Subcutaneous adipose tissue (tissue), 4 donors: Measurements from ENCODE around the gene GMPR2. TPM values are rescaled to one million over a fixed set of nuclear protein-coding genes. Genes with fewer than 3 reads are reported as not detected.

Experiments
- CTCF ChIP-seq: fragments of 450-650 bp; IDR thresholded peaks from one replicate; pipeline ENCODE4 v1.5.1; 2016; ENCODE audit warnings: low read depth, mild to moderate bottlenecking, control low read depth, antibody characterized with exemption, moderate library complexity
- total RNA-seq, 4 donors: library from RNA; depleted of rRNA; stranded (reverse); fragments of >200 nt; gene quantifications; one replicate each; pipeline ENCODE4 v1.1.0, GENCODE V29; 2016

Gene GMPR2
- total RNA-seq, 4 donors from 2014 or later, result 31.3 to 75.5 (median 54.3) TPM

- no peak for TF ChIP-seq CTCF
These were observed 39.1 kb downstream of the GMPR2 start for GRCh38 chr14:24271834-24272263.

- no peak for TF ChIP-seq CTCF
These were observed 39.7 kb downstream of the GMPR2 start for GRCh38 chr14:24272467-24272866.

GRCh38 chr14:24273422-24273998 is 40.8 kb downstream of the GMPR2 start:
- TF ChIP-seq CTCF, result no peak

- TF ChIP-seq CTCF, result no peak
These were observed 41.4 kb downstream of the GMPR2 start for GRCh38 chr14:24274101-24274543.

GRCh38 chr14:24277071-24277470 is 44.3 kb downstream of the GMPR2 start:
- TF ChIP-seq CTCF, result no peak

GRCh38 chr14:24277606-24278321 is 45.0 kb downstream of the GMPR2 start:
- TF ChIP-seq CTCF, result no peak

GRCh38 chr14:24278424-24278823 is 45.7 kb downstream of the GMPR2 start:
- TF ChIP-seq CTCF, result no peak
